ENCODE measurements around the gene CCDC40. TPM values are rescaled to one million over a fixed set of nuclear protein-coding genes. Genes with fewer than 3 reads are reported as not detected.

Gene CCDC40
- total RNA-seq, 1 donor from 2014 or later: 7.7 TPM

DNA sequence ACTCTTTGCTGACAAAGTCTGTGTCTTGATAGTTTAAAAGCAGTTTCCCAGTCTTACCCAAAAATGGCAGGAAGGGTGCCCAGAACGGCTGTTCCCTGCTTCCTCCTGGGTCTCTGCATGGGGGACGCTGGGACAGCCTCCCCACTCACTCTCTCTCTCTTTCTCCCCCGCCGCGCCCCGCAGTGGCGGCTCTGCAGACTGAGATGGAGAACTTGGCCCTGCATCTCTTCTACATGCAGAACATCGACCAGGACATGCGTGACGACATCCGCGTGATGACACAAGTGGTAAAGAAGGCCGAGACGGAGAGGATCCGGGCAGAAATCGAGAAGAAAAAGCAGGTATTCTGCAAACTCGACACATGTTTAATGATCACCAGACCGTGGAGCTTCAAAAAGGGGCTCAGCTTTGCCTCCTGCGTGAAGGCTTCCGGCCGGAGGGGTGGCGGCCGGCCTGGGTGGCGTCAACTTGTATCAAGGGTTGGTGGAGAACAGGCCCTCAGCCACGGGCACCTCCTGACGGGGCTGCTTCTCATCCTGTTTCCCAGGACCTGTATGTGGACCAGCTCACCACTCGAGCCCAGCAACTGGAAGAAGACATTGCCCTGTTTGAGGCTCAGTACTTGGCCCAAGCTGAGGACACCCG, 22.0 kb downstream of the CCDC40 start:
- Mint-ChIP-seq H3K4me3 (ENCODE audit: unreplicated experiment) (no peak overlapping the region), H3K36me3 (ENCODE audit: low read depth, unreplicated experiment) (peaks cover 4% of the 10 kb centered on the region), H3K9me3 (ENCODE audit: unreplicated experiment) (no peaks in the 10 kb centered on the region), H3K4me1 (ENCODE audit: unreplicated experiment) (peaks cover 22% of the 10 kb centered on the region), H3K27me3 (ENCODE audit: unreplicated experiment) (no peaks in the 10 kb centered on the region), H3K27ac (ENCODE audit: unreplicated experiment) (no peak overlapping the region)
- TF ChIP-seq, protein P1, sequence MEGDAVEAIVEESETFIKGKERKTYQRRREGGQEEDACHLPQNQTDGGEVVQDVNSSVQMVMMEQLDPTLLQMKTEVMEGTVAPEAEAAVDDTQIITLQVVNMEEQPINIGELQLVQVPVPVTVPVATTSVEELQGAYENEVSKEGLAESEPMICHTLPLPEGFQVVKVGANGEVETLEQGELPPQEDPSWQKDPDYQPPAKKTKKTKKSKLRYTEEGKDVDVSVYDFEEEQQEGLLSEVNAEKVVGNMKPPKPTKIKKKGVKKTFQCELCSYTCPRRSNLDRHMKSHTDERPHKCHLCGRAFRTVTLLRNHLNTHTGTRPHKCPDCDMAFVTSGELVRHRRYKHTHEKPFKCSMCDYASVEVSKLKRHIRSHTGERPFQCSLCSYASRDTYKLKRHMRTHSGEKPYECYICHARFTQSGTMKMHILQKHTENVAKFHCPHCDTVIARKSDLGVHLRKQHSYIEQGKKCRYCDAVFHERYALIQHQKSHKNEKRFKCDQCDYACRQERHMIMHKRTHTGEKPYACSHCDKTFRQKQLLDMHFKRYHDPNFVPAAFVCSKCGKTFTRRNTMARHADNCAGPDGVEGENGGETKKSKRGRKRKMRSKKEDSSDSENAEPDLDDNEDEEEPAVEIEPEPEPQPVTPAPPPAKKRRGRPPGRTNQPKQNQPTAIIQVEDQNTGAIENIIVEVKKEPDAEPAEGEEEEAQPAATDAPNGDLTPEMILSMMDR (IDR thresholded peaks at IDR 0.05; ENCODE audit: unreplicated experiment): no peak
- no peak for DNase-seq (ENCODE audit: low spot score)

DNA sequence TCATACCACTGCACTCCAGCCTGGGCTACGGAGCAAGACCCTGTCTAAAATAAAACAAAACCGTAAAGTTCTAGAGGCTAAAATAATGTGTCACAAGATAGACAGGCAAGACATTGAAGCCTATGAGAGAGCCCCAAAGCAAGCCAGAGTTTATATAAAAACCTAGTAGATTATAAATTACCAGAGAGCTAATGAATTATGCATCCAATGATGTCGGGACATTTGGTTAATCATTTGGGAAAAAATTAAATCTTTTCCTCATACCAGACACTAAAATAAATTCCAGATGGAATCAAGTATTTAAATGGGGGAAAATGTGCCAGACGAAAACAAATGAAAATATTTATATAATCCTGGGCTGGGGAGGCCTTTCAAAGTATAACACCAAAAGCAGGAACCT, 24.2 kb downstream of the CCDC40 start:
- Mint-ChIP-seq H3K4me1 (ENCODE audit: unreplicated experiment) (peaks cover 25% of the 10 kb centered on the region), H3K27me3 (ENCODE audit: unreplicated experiment) (no peaks in the 10 kb centered on the region), H3K27ac (ENCODE audit: unreplicated experiment) (no peak overlapping the region), H3K4me3 (ENCODE audit: unreplicated experiment) (no peak overlapping the region), H3K9me3 (ENCODE audit: unreplicated experiment) (no peaks in the 10 kb centered on the region), H3K36me3 (ENCODE audit: low read depth, unreplicated experiment) (peaks cover 4% of the 10 kb centered on the region)
- TF ChIP-seq, protein P1 (IDR thresholded peaks at IDR 0.05; ENCODE audit: unreplicated experiment): no peak
- DNase-seq (ENCODE audit: low spot score): no peak

DNA sequence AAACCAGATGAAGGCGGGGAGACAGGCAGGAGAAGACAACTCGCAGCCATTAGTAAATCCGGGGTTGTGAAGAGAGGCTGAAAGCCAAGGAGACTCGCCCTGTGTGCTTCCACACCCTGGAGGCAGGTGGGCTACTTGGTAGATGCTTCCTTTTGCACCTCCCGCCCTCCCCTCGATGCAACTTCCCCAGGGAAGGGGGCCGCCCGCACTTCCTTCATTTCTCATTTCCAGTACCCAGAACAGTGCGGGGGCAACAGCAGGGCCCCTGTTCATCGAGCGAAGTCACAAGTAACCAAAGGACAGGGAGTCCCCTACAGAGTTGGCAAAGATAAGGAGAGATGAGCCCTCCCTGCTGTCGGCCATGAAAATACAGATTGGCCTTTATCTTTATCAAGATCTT, 25.0 kb downstream of the CCDC40 start:
- DNase-seq (ENCODE audit: low spot score): no peak
- H3K27ac Mint-ChIP-seq (ENCODE audit: unreplicated experiment): no peak overlapping the region
- TF ChIP-seq, protein P1 (IDR thresholded peaks at IDR 0.05; ENCODE audit: unreplicated experiment): no peak

DNA sequence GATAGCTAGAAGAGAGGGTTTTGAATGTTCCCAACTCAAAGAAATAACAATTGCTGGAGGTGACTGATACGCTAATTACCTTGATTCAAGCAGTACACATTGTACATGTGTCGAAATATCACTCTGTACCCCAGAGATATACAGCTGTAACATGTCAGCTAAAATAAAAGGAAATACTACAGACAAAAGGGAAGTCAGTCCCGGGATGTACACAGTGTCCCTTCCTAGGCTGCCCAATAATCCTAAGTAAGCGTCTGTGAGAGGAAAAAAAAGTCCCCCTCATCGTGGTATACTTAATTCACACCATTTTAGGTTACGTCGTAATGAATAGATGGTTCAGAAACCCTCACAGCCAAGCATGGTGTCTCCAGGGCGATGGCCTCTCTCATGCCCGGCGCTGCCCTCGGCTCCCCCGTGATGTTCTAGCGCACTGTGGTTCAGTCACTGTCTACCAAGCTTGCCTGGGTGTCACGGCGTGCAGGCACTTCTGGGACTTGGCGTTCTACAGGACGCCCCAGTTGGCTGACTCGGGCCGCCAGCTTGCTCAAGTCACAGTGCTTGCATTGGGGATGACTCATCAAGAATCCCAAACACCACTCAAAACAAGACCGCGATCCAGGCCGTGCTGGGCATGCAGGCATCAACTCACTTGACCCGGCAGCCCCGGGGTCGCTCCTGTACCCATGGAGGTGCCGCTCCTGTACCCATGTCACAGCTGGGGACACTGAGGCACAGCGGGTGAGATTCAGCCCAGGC, 27.6 kb downstream of the CCDC40 start:
- no peaks in the 10 kb centered on the region for H3K36me3 Mint-ChIP-seq (ENCODE audit: low read depth, unreplicated experiment)
- no peaks in the 10 kb centered on the region for H3K9me3 Mint-ChIP-seq (ENCODE audit: unreplicated experiment)
- H3K4me1 Mint-ChIP-seq (ENCODE audit: unreplicated experiment): peaks cover 27% of the 10 kb centered on the region
- TF ChIP-seq, protein P1 (IDR thresholded peaks at IDR 0.05; ENCODE audit: unreplicated experiment): no peak
- no peak overlapping the region for H3K4me3 Mint-ChIP-seq (ENCODE audit: unreplicated experiment)
- DNase-seq (ENCODE audit: low spot score): no peak
- H3K27me3 Mint-ChIP-seq (ENCODE audit: unreplicated experiment): no peaks in the 10 kb centered on the region
- peak overlapping the region; percentile 36 for H3K27ac Mint-ChIP-seq (ENCODE audit: unreplicated experiment)

More for the DNA sequence above, 25.0 kb downstream of the CCDC40 start:
- Mint-ChIP-seq H3K9me3 (ENCODE audit: unreplicated experiment) (no peaks in the 10 kb centered on the region), H3K4me3 (ENCODE audit: unreplicated experiment) (no peak overlapping the region), H3K36me3 (ENCODE audit: low read depth, unreplicated experiment) (peaks cover 4% of the 10 kb centered on the region), H3K4me1 (ENCODE audit: unreplicated experiment) (peaks cover 27% of the 10 kb centered on the region), H3K27me3 (ENCODE audit: unreplicated experiment) (no peaks in the 10 kb centered on the region)

DNA sequence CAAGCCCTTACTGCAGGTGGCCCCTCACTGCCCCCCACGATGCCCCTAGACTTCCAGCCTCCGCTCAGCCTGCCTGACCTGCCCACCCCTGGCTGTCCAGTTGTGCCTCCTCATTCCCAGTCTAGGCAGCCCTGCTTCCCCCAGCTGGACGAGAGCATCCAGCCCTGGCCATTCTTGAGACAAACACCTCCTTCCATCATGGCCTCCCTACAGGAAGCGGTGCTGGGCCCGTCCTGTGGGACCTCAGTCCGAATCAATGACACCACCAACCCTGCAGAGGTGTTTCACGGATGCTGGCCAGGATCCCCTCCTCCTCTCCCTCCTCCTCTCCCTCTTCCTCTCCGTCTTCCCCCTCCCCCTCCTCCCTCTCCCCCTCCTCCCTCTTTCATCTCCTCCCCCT, 28.3 kb downstream of the CCDC40 start:
- Mint-ChIP-seq H3K36me3 (ENCODE audit: low read depth, unreplicated experiment) (no peaks in the 10 kb centered on the region), H3K27ac (ENCODE audit: unreplicated experiment) (no peak overlapping the region), H3K9me3 (ENCODE audit: unreplicated experiment) (no peaks in the 10 kb centered on the region), H3K27me3 (ENCODE audit: unreplicated experiment) (no peaks in the 10 kb centered on the region), H3K4me3 (ENCODE audit: unreplicated experiment) (no peak overlapping the region), H3K4me1 (ENCODE audit: unreplicated experiment) (peaks cover 30% of the 10 kb centered on the region)
- TF ChIP-seq, protein P1 (IDR thresholded peaks at IDR 0.05; ENCODE audit: unreplicated experiment): no peak
- DNase-seq (ENCODE audit: low spot score): no peak
